Liver (tissue), 9 donors: ENCODE results near the gene PDE4D. TPM values are rescaled to one million over a fixed set of nuclear protein-coding genes. Genes with fewer than 3 reads are reported as not detected.
"Not testable (repeated sequence)": the region's sequence is repeated elsewhere in the genome, so short reads cannot be mapped to it uniquely, and the experiment has no call there.

ENCODE experiments used
- DNase-seq: peaks from one replicate; pipeline ENCODE4 v3.0.0-alpha.2; 2017; ENCODE audit warnings: low spot score
- H3K27ac ChIP-seq, 2 donors: one replicate each; pipeline ENCODE4 v1.7.0; 2013; ENCODE audit warnings: inconsistent platforms in 2 of 2, low read length in 2 of 2, control low read depth in 1 of 2, low read depth in 1 of 2, mild to moderate bottlenecking in 1 of 2
- H3K27me3 ChIP-seq, 4 donors: one replicate each; pipeline versions ENCODE4 v1.6.1 to v1.7.0; 2013; ENCODE audit warnings: low read length in 3 of 4, inconsistent platforms in 1 of 4, mild to moderate bottlenecking in 1 of 4, moderate library complexity in 1 of 4; ENCODE audit not compliant: control insufficient read depth in 4 of 4, insufficient read depth in 4 of 4
- H3K36me3 ChIP-seq, 4 donors: one replicate each; pipeline versions ENCODE4 v1.6.1 to v1.7.0; 2013; ENCODE audit warnings: low read length in 3 of 4, mild to moderate bottlenecking in 3 of 4, low read depth in 1 of 4, moderate library complexity in 1 of 4; ENCODE audit not compliant: control insufficient read depth in 4 of 4, insufficient read depth in 3 of 4
- H3K4me1 ChIP-seq, 4 donors: one replicate each; pipeline versions ENCODE4 v1.6.1 to v1.7.0; 2013; ENCODE audit warnings: low read length in 3 of 4, mild to moderate bottlenecking in 3 of 4, moderate library complexity in 1 of 4; ENCODE audit not compliant: control insufficient read depth in 4 of 4, insufficient read depth in 4 of 4
- H3K4me3 ChIP-seq, 3 donors: one replicate each; pipeline versions ENCODE4 v1.6.1 to v1.7.0; 2013; ENCODE audit warnings: low read length in 3 of 3, control low read depth in 1 of 3, low read depth in 1 of 3, mild to moderate bottlenecking in 1 of 3
- H3K9ac ChIP-seq, 2 donors: one replicate each; pipeline ENCODE4 v1.7.0; 2013; ENCODE audit warnings: low read length in 2 of 2, mild to moderate bottlenecking in 2 of 2, moderate library complexity in 2 of 2, control low read depth in 1 of 2, low read depth in 1 of 2
- H3K9me3 ChIP-seq, 4 donors: one replicate each; pipeline versions ENCODE4 v1.6.1 to v1.7.0; 2013; ENCODE audit warnings: low read length in 3 of 4; ENCODE audit not compliant: control insufficient read depth in 4 of 4
- EGR1 ChIP-seq, 2 donors: IDR thresholded peaks; 2 replicates each; pipeline ENCODE4 v1.6.1; 2016 to 2018; ENCODE audit warnings: antibody characterized with exemption in 2 of 2, low read depth in 2 of 2
- FOXA2 ChIP-seq: IDR thresholded peaks from 2 replicates; pipeline ENCODE4 v1.6.1; 2016; ENCODE audit warnings: antibody characterized with exemption
- GABPA ChIP-seq, 2 donors: IDR thresholded peaks in 1 of 2; conservative IDR thresholded peaks in 1 of 2; 2 replicates each; pipeline ENCODE4 v1.6.1; 2016; ENCODE audit warnings: antibody characterized with exemption in 2 of 2, mild to moderate bottlenecking in 1 of 2, moderate library complexity in 1 of 2
- HNF4A ChIP-seq, 2 donors: conservative IDR thresholded peaks; 2 replicates each; pipeline ENCODE4 v1.6.1; 2016; ENCODE audit warnings: antibody characterized with exemption in 2 of 2, mild to moderate bottlenecking in 2 of 2
- HNF4G ChIP-seq: IDR thresholded peaks from 2 replicates; pipeline ENCODE4 v1.6.1; 2016; ENCODE audit warnings: antibody characterized with exemption
- JUND ChIP-seq, 2 donors: IDR thresholded peaks; 2 replicates each; pipeline ENCODE4 v1.6.1; 2016; ENCODE audit warnings: antibody characterized with exemption in 2 of 2
- NR2F2 ChIP-seq: IDR thresholded peaks from 2 replicates; pipeline ENCODE4 v1.6.1; 2016; ENCODE audit warnings: antibody characterized with exemption
- RXRA ChIP-seq, 2 donors: IDR thresholded peaks; 2 replicates each; pipeline ENCODE4 v1.6.1; 2017 to 2018; ENCODE audit warnings: antibody characterized with exemption in 2 of 2, mild to moderate bottlenecking in 1 of 2
- TAF1 ChIP-seq: conservative IDR thresholded peaks from 2 replicates; pipeline ENCODE4 v1.6.1; 2016; ENCODE audit warnings: antibody characterized with exemption, mild to moderate bottlenecking
- YY1 ChIP-seq: IDR thresholded peaks from 2 replicates; pipeline ENCODE4 v1.6.1; 2016; ENCODE audit warnings: antibody characterized with exemption, mild to moderate bottlenecking
- WGBS: extraction: QIAGEN DNeasy Blood & Tissue Kit; methylation state at CpG from one replicate; pipeline ENCODE4 v1.1.7; 2013; 5-methylcytosine and 5-hydroxymethylcytosine counted together
- polyA plus RNA-seq, 2 donors: library from polyadenylated mRNA; stranded (reverse) in 1 of 2; unstranded in 1 of 2; fragments of 200-250 nt in 1 of 2; fragments of >200 nt in 1 of 2; fragmentation: Nextera tagmentation in 1 of 2; extraction: Ambion mirVana in 1 of 2; gene quantifications; one replicate each; pipeline versions ENCODE4 v1.2.1 to v1.2.3, GENCODE V29; 2013 to 2015
- total RNA-seq, 2 donors: library from RNA; depleted of rRNA; stranded (reverse); fragments of >200 nt; gene quantifications; one replicate each; pipeline ENCODE4 v1.2.3, GENCODE V29; 2014
- TF ChIP-seq, protein P1 (sequence below): fragments of 150-350 bp; IDR thresholded peaks from 2 replicates; pipeline ENCODE4 v1.5.1; 2017; ENCODE audit warnings: improper control_type of control experiment, low read depth, low read length; ENCODE audit not compliant: missing input control
- TF ChIP-seq, protein P2 (sequence below): IDR thresholded peaks from 2 replicates; pipeline ENCODE4 v1.6.1; 2016; ENCODE audit warnings: antibody characterized with exemption
- TF ChIP-seq, protein P3 (sequence below): IDR thresholded peaks from 2 replicates; pipeline ENCODE4 v1.6.1; 2016; ENCODE audit warnings: antibody characterized with exemption
- TF ChIP-seq, protein P4 (sequence below): IDR thresholded peaks from 2 replicates; pipeline ENCODE4 v1.6.1; 2016; ENCODE audit warnings: antibody characterized with exemption, mild to moderate bottlenecking
- donor health status: healthy.
- donor health status: healthy.
- donor health status: healthy.
- donor health status: healthy.
- donor health status: healthy.

The PDE4D gene
- total and polyA plus RNA-seq, 4 donors, result 0.67 to 11.9 (median 6.5) TPM

DNA sequence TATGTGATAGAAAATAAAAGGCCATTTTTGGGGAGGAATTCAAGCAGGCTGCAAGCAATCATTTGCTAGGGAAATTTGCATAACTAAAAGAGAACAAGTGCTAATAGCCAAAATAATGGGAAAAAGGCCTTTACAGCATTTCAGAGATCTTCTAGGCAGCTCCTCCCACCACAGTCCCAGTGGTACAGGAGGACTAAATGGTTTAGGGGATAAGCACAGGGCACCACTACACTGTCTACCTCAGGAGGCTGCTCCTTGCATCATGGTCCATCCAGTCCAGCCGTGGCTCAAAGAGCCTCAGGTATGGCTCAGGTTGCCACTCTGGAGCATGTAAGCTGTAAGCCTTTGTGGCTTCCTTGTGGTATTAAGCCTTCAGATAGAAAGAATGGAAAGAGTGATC lies 485.6 kb downstream of the PDE4D start:
- no peaks in the 10 kb centered on the region for H3K27me3 ChIP-seq
- peaks cover 0 to 9% (median 0%) of the 10 kb centered on the region in 4 donors for H3K9me3 ChIP-seq
- 95% methylated on average over 1 of the region's 1 CpG for WGBS
- H3K9ac ChIP-seq, result no peak overlapping the region
- peaks cover 0 to 8% (median 4%) of the 10 kb centered on the region in 4 donors for H3K4me1 ChIP-seq
- no peak for TF ChIP-seq HNF4A (conservative IDR thresholded peaks at IDR 0.05)
- H3K27ac ChIP-seq, result no peak overlapping the region
- no peaks in the 10 kb centered on the region for H3K36me3 ChIP-seq
- no peak for DNase-seq
- no peak overlapping the region for H3K4me3 ChIP-seq

DNA sequence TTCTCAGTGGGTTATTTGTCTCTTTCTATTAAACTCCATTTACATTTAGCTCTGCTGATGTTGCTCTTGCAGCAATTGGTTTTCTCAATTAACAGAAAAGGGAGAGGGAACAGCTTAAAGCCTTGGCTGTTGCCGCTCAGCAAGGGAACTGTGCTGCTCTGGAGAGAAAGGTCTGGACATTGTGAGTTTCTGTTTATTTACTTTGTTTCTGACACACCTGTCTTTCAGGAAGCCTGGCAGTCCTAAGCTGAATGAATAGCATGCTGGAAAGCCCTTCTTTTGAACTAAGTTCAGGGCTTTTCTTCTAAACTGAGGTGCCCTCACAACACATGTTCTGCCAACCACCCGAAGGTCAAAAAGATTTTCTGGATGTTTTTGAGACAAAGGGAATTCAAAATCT lies 491.9 kb downstream of the PDE4D start:
- no peak overlapping the region for H3K9ac ChIP-seq
- no peak for DNase-seq
- H3K4me3 ChIP-seq, result no peak overlapping the region
- TF ChIP-seq, protein P1, sequence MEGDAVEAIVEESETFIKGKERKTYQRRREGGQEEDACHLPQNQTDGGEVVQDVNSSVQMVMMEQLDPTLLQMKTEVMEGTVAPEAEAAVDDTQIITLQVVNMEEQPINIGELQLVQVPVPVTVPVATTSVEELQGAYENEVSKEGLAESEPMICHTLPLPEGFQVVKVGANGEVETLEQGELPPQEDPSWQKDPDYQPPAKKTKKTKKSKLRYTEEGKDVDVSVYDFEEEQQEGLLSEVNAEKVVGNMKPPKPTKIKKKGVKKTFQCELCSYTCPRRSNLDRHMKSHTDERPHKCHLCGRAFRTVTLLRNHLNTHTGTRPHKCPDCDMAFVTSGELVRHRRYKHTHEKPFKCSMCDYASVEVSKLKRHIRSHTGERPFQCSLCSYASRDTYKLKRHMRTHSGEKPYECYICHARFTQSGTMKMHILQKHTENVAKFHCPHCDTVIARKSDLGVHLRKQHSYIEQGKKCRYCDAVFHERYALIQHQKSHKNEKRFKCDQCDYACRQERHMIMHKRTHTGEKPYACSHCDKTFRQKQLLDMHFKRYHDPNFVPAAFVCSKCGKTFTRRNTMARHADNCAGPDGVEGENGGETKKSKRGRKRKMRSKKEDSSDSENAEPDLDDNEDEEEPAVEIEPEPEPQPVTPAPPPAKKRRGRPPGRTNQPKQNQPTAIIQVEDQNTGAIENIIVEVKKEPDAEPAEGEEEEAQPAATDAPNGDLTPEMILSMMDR, result no peak
- TF ChIP-seq NR2F2, result no peak
- no peak for TF ChIP-seq GABPA (IDR thresholded peaks at IDR 0.05 in 1 of 2, conservative IDR thresholded peaks at IDR 0.05 in 1 of 2)
- TF ChIP-seq FOXA2, result no peak
- TF ChIP-seq EGR1 (IDR thresholded peaks at IDR 0.05; ENCODE audit: low read depth in 2 of 2), result no peak
- no peak for TF ChIP-seq RXRA (IDR thresholded peaks at IDR 0.05)
- H3K9me3 ChIP-seq, result peaks cover 0 to 9% (median 0%) of the 10 kb centered on the region in 4 donors
- no peaks in the 10 kb centered on the region for H3K4me1 ChIP-seq
- no peaks in the 10 kb centered on the region for H3K27me3 ChIP-seq
- H3K27ac ChIP-seq, result no peak overlapping the region
- H3K36me3 ChIP-seq, result no peaks in the 10 kb centered on the region
- 63% methylated on average over 2 of the region's 2 CpGs for WGBS

DNA sequence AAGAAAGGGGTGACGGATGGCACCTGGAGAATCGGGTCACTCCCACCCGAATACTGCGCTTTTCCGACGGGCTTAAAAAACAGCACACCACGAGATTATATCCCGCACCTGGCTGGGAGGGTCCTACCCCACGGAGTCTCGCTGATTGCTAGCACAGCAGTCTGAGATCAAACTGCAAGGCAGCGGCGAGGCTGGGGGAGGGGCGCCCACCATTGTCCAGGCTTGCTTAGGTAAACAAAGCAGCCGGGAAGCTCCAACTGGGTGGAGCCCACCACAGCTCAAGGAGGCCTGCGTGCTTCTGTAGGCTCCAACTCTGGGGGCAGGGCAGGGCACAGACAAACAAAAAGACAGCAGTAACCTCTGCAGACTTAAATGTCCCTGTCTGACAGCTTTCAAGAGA lies 498.6 kb downstream of the PDE4D start:
- DNase-seq, result not testable (repeated sequence)

DNA sequence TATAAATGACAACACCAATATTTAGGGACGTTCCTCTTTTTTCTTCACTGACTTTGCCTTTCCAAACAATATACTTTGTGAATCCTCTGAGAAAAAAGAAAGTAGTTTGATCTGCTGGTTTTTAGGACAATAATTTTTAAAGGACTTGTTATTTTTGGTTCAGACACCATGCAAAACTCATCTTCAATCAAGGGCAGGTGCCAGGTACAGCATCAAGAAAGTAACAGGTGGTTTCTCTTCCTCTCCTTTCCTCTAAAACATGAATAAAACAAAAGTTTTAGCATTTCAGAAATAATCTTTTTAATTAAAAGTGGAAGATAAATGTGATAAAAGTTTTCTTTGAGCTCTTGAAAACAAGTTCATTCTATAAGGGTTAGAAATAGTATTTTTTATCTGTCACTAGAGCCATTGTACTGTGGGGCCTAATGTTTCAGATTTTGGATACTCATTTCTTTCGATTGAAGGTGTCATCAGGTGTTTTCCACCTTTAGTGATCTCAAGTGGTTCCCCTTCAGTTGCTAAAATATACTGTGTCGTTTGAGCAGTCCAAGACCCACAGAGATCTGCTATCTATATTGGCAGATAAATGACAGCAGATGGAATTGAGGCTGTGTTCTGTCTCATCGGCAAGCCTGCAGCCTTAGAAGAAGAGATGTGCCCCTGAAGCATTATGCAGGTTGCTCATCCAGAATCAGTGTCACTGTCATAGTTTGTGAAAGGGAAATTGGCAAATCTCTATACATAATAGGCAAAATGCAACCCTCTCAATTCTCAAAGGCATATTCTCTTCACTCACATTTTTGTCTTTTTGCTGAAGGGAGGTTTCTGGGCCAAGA lies 499.7 kb downstream of the PDE4D start:
- WGBS, result 72% methylated on average over 4 of the region's 4 CpGs
- H3K4me3 ChIP-seq, result no peak overlapping the region
- H3K27me3 ChIP-seq, result no peaks in the 10 kb centered on the region
- no peaks in the 10 kb centered on the region for H3K36me3 ChIP-seq
- no peak overlapping the region for H3K27ac ChIP-seq
- no peaks in the 10 kb centered on the region for H3K9me3 ChIP-seq
- DNase-seq, result no peak
- no peak overlapping the region for H3K9ac ChIP-seq
- H3K4me1 ChIP-seq, result no peaks in the 10 kb centered on the region
- TF ChIP-seq JUND (IDR thresholded peaks at IDR 0.05), result no peak
- no peak for TF ChIP-seq FOXA2
- TF ChIP-seq, protein P2, sequence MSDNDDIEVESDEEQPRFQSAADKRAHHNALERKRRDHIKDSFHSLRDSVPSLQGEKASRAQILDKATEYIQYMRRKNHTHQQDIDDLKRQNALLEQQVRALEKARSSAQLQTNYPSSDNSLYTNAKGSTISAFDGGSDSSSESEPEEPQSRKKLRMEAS, result no peak
- TF ChIP-seq HNF4G, result no peak
- TF ChIP-seq RXRA (IDR thresholded peaks at IDR 0.05), result no peak
- no peak for TF ChIP-seq TAF1
- TF ChIP-seq, protein P3, sequence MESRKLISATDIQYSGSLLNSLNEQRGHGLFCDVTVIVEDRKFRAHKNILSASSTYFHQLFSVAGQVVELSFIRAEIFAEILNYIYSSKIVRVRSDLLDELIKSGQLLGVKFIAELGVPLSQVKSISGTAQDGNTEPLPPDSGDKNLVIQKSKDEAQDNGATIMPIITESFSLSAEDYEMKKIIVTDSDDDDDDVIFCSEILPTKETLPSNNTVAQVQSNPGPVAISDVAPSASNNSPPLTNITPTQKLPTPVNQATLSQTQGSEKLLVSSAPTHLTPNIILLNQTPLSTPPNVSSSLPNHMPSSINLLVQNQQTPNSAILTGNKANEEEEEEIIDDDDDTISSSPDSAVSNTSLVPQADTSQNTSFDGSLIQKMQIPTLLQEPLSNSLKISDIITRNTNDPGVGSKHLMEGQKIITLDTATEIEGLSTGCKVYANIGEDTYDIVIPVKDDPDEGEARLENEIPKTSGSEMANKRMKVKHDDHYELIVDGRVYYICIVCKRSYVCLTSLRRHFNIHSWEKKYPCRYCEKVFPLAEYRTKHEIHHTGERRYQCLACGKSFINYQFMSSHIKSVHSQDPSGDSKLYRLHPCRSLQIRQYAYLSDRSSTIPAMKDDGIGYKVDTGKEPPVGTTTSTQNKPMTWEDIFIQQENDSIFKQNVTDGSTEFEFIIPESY, result no peak
- no peak for TF ChIP-seq YY1
- TF ChIP-seq GABPA (IDR thresholded peaks at IDR 0.05 in 1 of 2, conservative IDR thresholded peaks at IDR 0.05 in 1 of 2), result no peak
- TF ChIP-seq, protein P4, sequence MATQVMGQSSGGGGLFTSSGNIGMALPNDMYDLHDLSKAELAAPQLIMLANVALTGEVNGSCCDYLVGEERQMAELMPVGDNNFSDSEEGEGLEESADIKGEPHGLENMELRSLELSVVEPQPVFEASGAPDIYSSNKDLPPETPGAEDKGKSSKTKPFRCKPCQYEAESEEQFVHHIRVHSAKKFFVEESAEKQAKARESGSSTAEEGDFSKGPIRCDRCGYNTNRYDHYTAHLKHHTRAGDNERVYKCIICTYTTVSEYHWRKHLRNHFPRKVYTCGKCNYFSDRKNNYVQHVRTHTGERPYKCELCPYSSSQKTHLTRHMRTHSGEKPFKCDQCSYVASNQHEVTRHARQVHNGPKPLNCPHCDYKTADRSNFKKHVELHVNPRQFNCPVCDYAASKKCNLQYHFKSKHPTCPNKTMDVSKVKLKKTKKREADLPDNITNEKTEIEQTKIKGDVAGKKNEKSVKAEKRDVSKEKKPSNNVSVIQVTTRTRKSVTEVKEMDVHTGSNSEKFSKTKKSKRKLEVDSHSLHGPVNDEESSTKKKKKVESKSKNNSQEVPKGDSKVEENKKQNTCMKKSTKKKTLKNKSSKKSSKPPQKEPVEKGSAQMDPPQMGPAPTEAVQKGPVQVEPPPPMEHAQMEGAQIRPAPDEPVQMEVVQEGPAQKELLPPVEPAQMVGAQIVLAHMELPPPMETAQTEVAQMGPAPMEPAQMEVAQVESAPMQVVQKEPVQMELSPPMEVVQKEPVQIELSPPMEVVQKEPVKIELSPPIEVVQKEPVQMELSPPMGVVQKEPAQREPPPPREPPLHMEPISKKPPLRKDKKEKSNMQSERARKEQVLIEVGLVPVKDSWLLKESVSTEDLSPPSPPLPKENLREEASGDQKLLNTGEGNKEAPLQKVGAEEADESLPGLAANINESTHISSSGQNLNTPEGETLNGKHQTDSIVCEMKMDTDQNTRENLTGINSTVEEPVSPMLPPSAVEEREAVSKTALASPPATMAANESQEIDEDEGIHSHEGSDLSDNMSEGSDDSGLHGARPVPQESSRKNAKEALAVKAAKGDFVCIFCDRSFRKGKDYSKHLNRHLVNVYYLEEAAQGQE, result no peak

More for the DNA sequence above, 498.6 kb downstream of the PDE4D start:
- H3K9me3 ChIP-seq, H3K4me1 ChIP-seq, H3K36me3 ChIP-seq, H3K27me3 ChIP-seq, H3K9ac ChIP-seq, H3K27ac ChIP-seq, H3K4me3 ChIP-seq: not testable (repeated sequence)
- WGBS, result 94% methylated on average over 15 of the region's 15 CpGs
